Measurements from ENCODE around the gene CIDEB. TPM values are rescaled to one million over a fixed set of nuclear protein-coding genes. Genes with fewer than 3 reads are reported as not detected.
A peak's percentile ranks its signal among the peaks of the same experiment; 100 is the strongest.

CIDEB gene
- total and polyA plus RNA-seq, 2 of the 13 experiments (the other 11 are each of a cell fraction or from before 2014, with no cell fraction given): 35.8 to 110 TPM

- TF ChIP-seq ZFP36L2 (CRISPR knock-in tag; IDR thresholded peaks at IDR 0.05) (no peak), TRIM22 (IDR thresholded peaks at IDR 0.05) (no peak), DNMT3B (CRISPR knock-in tag; conservative IDR thresholded peaks at IDR 0.05) (no peak), CHCHD3 (CRISPR knock-in tag; IDR thresholded peaks at IDR 0.05) (no peak), SMAD1 (CRISPR knock-in tag; IDR thresholded peaks at IDR 0.05; ENCODE audit: borderline replicate concordance, low read depth) (no peak), SALL2 (CRISPR knock-in tag; IDR thresholded peaks at IDR 0.05) (no peak), PAWR (CRISPR knock-in tag; IDR thresholded peaks at IDR 0.05; ENCODE audit: borderline replicate concordance) (no peak), DNMT1 (CRISPR knock-in tag; IDR thresholded peaks at IDR 0.05) (no peak), ZNF431 (CRISPR knock-in tag; IDR thresholded peaks at IDR 0.05; ENCODE audit: borderline replicate concordance, low read depth) (no peak), KDM4B (CRISPR knock-in tag; IDR thresholded peaks at IDR 0.05) (peak; percentile 62), POLR2A (IDR thresholded peaks at IDR 0.05; ENCODE audit: insufficient read depth in 1 of 2, low read depth in 2 of 2, low read length in 2 of 2) (no peak; a peak in 1 of 4 replicates), ETV5 (CRISPR knock-in tag; IDR thresholded peaks at IDR 0.05; ENCODE audit: borderline replicate concordance) (no peak; the same call in 1 of the 2 replicates), TAF15 (IDR thresholded peaks at IDR 0.05; ENCODE audit: low read depth, low read length, poor library complexity, severe bottlenecking) (no peak), NFATC3 (CRISPR knock-in tag; IDR thresholded peaks at IDR 0.05) (0 out of 2 replicates have a peak, but pooled peaks have one; percentile 38), MLLT10 (CRISPR knock-in tag; IDR thresholded peaks at IDR 0.05) (no peak), ZNF768 (CRISPR knock-in tag; IDR thresholded peaks at IDR 0.05) (peak; percentile 80; the same call in 1 of the 2 replicates), NONO (IDR thresholded peaks at IDR 0.05) (no peak), NONO (CRISPR knock-in tag; conservative IDR thresholded peaks at IDR 0.05) (0 out of 2 replicates have a peak, but pooled peaks have one; percentile 28), CENPX (CRISPR knock-in tag; IDR thresholded peaks at IDR 0.05) (no peak), RBAK (CRISPR knock-in tag; IDR thresholded peaks at IDR 0.05) (no peak), CREM (IDR thresholded peaks at IDR 0.05) (no peak), CREM (CRISPR knock-in tag; IDR thresholded peaks at IDR 0.05) (no peak), ZNF264 (CRISPR knock-in tag; IDR thresholded peaks at IDR 0.05) (no peak), NFYC (CRISPR knock-in tag; IDR thresholded peaks at IDR 0.05) (peak; percentile 26; the same call in 1 of the 2 replicates), HOXA3 (CRISPR knock-in tag; IDR thresholded peaks at IDR 0.05) (no peak; the same call in 1 of the 2 replicates), ZNF205 (CRISPR knock-in tag; IDR thresholded peaks at IDR 0.05) (0 out of 2 replicates have a peak, but pooled peaks have one; percentile 29), SIN3A (IDR thresholded peaks at IDR 0.05; ENCODE audit: borderline replicate concordance, low read depth, low read length) (no peak)
- TF ChIP-seq, protein P1, sequence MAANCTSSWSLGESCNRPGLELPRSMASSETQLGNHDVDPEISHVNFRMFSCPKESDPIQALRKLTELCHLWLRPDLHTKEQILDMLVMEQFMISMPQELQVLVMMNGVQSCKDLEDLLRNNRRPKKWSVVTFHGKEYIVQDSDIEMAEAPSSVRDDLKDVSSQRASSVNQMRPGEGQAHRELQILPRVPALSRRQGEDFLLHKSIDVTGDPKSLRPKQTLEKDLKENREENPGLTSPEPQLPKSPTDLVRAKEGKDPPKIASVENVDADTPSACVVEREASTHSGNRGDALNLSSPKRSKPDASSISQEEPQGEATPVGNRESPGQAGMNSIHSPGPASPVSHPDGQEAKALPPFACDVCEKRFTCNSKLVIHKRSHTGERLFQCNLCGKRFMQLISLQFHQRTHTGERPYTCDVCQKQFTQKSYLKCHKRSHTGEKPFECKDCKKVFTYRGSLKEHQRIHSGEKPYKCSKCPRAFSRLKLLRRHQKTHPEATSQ (CRISPR knock-in tag; IDR thresholded peaks at IDR 0.05; ENCODE audit: borderline replicate concordance): no peak
- TF ChIP-seq, protein P2, sequence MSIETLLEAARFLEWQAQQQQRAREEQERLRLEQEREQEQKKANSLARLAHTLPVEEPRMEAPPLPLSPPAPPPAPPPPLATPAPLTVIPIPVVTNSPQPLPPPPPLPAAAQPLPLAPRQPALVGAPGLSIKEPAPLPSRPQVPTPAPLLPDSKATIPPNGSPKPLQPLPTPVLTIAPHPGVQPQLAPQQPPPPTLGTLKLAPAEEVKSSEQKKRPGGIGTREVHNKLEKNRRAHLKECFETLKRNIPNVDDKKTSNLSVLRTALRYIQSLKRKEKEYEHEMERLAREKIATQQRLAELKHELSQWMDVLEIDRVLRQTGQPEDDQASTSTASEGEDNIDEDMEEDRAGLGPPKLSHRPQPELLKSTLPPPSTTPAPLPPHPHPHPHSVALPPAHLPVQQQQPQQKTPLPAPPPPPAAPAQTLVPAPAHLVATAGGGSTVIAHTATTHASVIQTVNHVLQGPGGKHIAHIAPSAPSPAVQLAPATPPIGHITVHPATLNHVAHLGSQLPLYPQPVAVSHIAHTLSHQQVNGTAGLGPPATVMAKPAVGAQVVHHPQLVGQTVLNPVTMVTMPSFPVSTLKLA (IDR thresholded peaks at IDR 0.05): no peak
These were observed 11.2 kb downstream of the CIDEB start (continued) for GRCh38 chr14:24296341-24297157.

Data from HepG2 (cell line).